Middle frontal gyrus (tissue), 1 donor: Measurements from ENCODE around the gene FARP2.
"Not testable (repeated sequence)": the region's sequence is repeated elsewhere in the genome, so short reads cannot be mapped to it uniquely, and the experiment has no call there.

Experiments
- DNase-seq: peaks from one replicate; pipeline ENCODE4 v3.0.0-alpha.2; 2015; ENCODE audit warnings: low spot score; ENCODE audit errors: extremely low spot score

Gene FARP2

GRCh38 chr2:241453919-241454318, 97.8 kb downstream of the FARP2 start:
- DNase-seq, result not testable (repeated sequence)

- DNase-seq, result no peak
These were observed 98.9 kb downstream of the FARP2 start for GRCh38 chr2:241454837-241455485.

- no peak for DNase-seq
These were observed 100.5 kb downstream of the FARP2 start for GRCh38 chr2:241456546-241456945.

- no peak for DNase-seq
These were observed 102.6 kb downstream of the FARP2 start for GRCh38 chr2:241458687-241459086.

GRCh38 chr2:241459520-241459919, 103.4 kb downstream of the FARP2 start:
- no peak for DNase-seq

GRCh38 chr2:241460631-241461030, 104.5 kb downstream of the FARP2 start:
- no peak for DNase-seq

GRCh38 chr2:241461693-241462677, 105.9 kb downstream of the FARP2 start:
- no peak for DNase-seq

- DNase-seq, result no peak
These were observed 107.4 kb downstream of the FARP2 start for GRCh38 chr2:241463276-241464135.

- DNase-seq, result no peak
These were observed 109.5 kb downstream of the FARP2 start for GRCh38 chr2:241465543-241465942.

GRCh38 chr2:241466230-241466629, 110.1 kb downstream of the FARP2 start:
- DNase-seq, result no peak

GRCh38 chr2:241467777-241468475, 111.8 kb downstream of the FARP2 start:
- DNase-seq, result no peak

GRCh38 chr2:241468476-241468781, 112.3 kb downstream of the FARP2 start:
- DNase-seq, result no peak

GRCh38 chr2:241469746-241470145, 113.7 kb downstream of the FARP2 start:
- DNase-seq, result no peak

- no peak for DNase-seq
These were observed 117.3 kb downstream of the FARP2 start for GRCh38 chr2:241473399-241473798.

GRCh38 chr2:241475267-241475666, 119.2 kb downstream of the FARP2 start:
- DNase-seq, result no peak

- no peak for DNase-seq
These were observed 122.1 kb downstream of the FARP2 start for GRCh38 chr2:241478166-241478565.

GRCh38 chr2:241479026-241479898, 123.2 kb downstream of the FARP2 start:
- no peak for DNase-seq

- no peak for DNase-seq
These were observed 125.6 kb downstream of the FARP2 start for GRCh38 chr2:241481687-241482086.

- no peak for DNase-seq
These were observed 126.3 kb downstream of the FARP2 start for GRCh38 chr2:241482126-241482955.
